ENCODE results near the gene CDC14A.

- no peak for TF ChIP-seq CTCF (IDR thresholded peaks at IDR 0.05)
- TF ChIP-seq POLR2A (IDR thresholded peaks at IDR 0.05): no peak
These were observed 16.9 kb upstream of the CDC14A start for GRCh38 chr1:100335436-100335835.

All from uterus (tissue), 2 donors.